Neuronal stem cell (in vitro differentiated cells): ENCODE results near the gene CDH2.

Source experiments
- DNase-seq: peaks from one replicate; pipeline ENCODE4 v3.0.0-alpha.2; 2013; ENCODE audit warnings: low spot score
- H2AFZ ChIP-seq: one replicate; pipeline ENCODE4 v1.6.1; 2013; ENCODE audit warnings: mild to moderate bottlenecking, low read length, inconsistent platforms
- H2AK5ac ChIP-seq: 2 replicates; pipeline ENCODE4 v1.6.1; 2013; ENCODE audit warnings: low read depth, mild to moderate bottlenecking, inconsistent platforms, low read length, moderate library complexity, mixed read lengths
- H2BK120ac ChIP-seq: 2 replicates; pipeline ENCODE4 v1.6.1; 2013; ENCODE audit warnings: low read depth, mild to moderate bottlenecking, inconsistent platforms, low read length, moderate library complexity, mixed read lengths
- H2BK12ac ChIP-seq: one replicate; pipeline ENCODE4 v1.6.1; 2013; ENCODE audit warnings: low read length, inconsistent platforms
- H2BK15ac ChIP-seq: 2 replicates; pipeline ENCODE4 v1.6.1; 2013; ENCODE audit warnings: mild to moderate bottlenecking, low read length, inconsistent platforms, mixed read lengths
- H2BK5ac ChIP-seq: one replicate; pipeline ENCODE4 v1.6.1; 2013; ENCODE audit warnings: inconsistent platforms, mild to moderate bottlenecking, low read length, moderate library complexity
- H3K14ac ChIP-seq: one replicate; pipeline ENCODE4 v1.6.1; 2013; ENCODE audit warnings: low read length, inconsistent platforms
- H3K18ac ChIP-seq: 2 replicates; pipeline ENCODE4 v1.6.1; 2013; ENCODE audit warnings: low read length, inconsistent platforms
- H3K23ac ChIP-seq: 2 replicates; pipeline ENCODE4 v1.6.1; 2013; ENCODE audit warnings: low read depth, mild to moderate bottlenecking, mixed read lengths, low read length, inconsistent platforms; ENCODE audit not compliant: poor library complexity
- H3K27ac ChIP-seq: replicated peaks from 3 replicates; pipeline ENCODE4 v1.5.1; 2013; ENCODE audit warnings: low read length, inconsistent platforms
- H3K27me3 ChIP-seq, 3 experiments: 2 replicates each; pipeline ENCODE4 v1.6.1; 2013; ENCODE audit warnings: low read length in 3 of 3, mild to moderate bottlenecking in 2 of 3, inconsistent platforms in 1 of 3, low read depth in 1 of 3, mixed read lengths in 1 of 3, moderate library complexity in 1 of 3; ENCODE audit not compliant: control insufficient read depth in 3 of 3, insufficient read depth in 3 of 3
- H3K36me3 ChIP-seq, 2 donors: replicated peaks in 1 of 2; 2 replicates each; pipeline ENCODE4 v1.6.1; 2013; ENCODE audit warnings: low read length in 2 of 2; ENCODE audit not compliant: control insufficient read depth in 2 of 2, insufficient read depth in 2 of 2
- H3K4ac ChIP-seq: 2 replicates; pipeline ENCODE4 v1.6.1; 2013; ENCODE audit warnings: inconsistent platforms, mild to moderate bottlenecking, low read length, moderate library complexity
- H3K4me1 ChIP-seq, 2 donors: 1 replicate in 1 of 2; 2 replicates in 1 of 2; pipeline ENCODE4 v1.6.1; 2013; ENCODE audit warnings: low read length in 2 of 2, low read depth in 1 of 2; ENCODE audit not compliant: control insufficient read depth in 2 of 2, insufficient read depth in 1 of 2
- H3K4me2 ChIP-seq: one replicate; pipeline ENCODE4 v1.6.1; 2013; ENCODE audit warnings: mild to moderate bottlenecking, low read length, inconsistent platforms; ENCODE audit not compliant: insufficient read depth, poor library complexity, severe bottlenecking
- H3K4me3 ChIP-seq, 2 donors: 2 replicates each; pipeline ENCODE4 v1.5.1; 2013; ENCODE audit warnings: low read length in 2 of 2, mild to moderate bottlenecking in 2 of 2, inconsistent platforms in 1 of 2, moderate library complexity in 1 of 2
- H3K79me1 ChIP-seq: one replicate; pipeline ENCODE4 v1.6.1; 2013; ENCODE audit warnings: low read depth, mild to moderate bottlenecking, inconsistent platforms, low read length, moderate library complexity
- H3K9ac ChIP-seq: one replicate; pipeline ENCODE4 v1.6.1; 2013; ENCODE audit warnings: mild to moderate bottlenecking, low read depth, low read length, inconsistent platforms; ENCODE audit not compliant: poor library complexity
- H3K9me3 ChIP-seq, 2 donors: replicated peaks in 1 of 2; 2 replicates each; pipeline versions ENCODE3 to v1.6.1; 2013; ENCODE audit warnings: low read length in 2 of 2, mild to moderate bottlenecking in 2 of 2, inconsistent platforms in 1 of 2, low read depth in 1 of 2, mixed read lengths in 1 of 2, moderate library complexity in 1 of 2; ENCODE audit not compliant: control insufficient read depth in 2 of 2, insufficient read depth in 1 of 2
- H4K8ac ChIP-seq: one replicate; pipeline ENCODE4 v1.6.1; 2013; ENCODE audit warnings: low read depth, mild to moderate bottlenecking, inconsistent platforms, low read length, moderate library complexity
- H4K91ac ChIP-seq: one replicate; pipeline ENCODE4 v1.6.1; 2013; ENCODE audit warnings: low read length, low read depth, mild to moderate bottlenecking, inconsistent platforms; ENCODE audit not compliant: poor library complexity
- WGBS, 2 donors: extraction: QIAGEN DNeasy Blood & Tissue Kit; methylation state at CpG; one replicate each; pipeline ENCODE4 v1.1.7; 2013; ENCODE audit warnings: missing lambda C conversion rate in 2 of 2, mixed read lengths in 1 of 2; ENCODE audit not compliant: insufficient read length in 2 of 2, insufficient replicate concordance in 1 of 2; ENCODE audit errors: extremely low coverage in 2 of 2; 5-methylcytosine and 5-hydroxymethylcytosine counted together

The CDH2 gene

DNA sequence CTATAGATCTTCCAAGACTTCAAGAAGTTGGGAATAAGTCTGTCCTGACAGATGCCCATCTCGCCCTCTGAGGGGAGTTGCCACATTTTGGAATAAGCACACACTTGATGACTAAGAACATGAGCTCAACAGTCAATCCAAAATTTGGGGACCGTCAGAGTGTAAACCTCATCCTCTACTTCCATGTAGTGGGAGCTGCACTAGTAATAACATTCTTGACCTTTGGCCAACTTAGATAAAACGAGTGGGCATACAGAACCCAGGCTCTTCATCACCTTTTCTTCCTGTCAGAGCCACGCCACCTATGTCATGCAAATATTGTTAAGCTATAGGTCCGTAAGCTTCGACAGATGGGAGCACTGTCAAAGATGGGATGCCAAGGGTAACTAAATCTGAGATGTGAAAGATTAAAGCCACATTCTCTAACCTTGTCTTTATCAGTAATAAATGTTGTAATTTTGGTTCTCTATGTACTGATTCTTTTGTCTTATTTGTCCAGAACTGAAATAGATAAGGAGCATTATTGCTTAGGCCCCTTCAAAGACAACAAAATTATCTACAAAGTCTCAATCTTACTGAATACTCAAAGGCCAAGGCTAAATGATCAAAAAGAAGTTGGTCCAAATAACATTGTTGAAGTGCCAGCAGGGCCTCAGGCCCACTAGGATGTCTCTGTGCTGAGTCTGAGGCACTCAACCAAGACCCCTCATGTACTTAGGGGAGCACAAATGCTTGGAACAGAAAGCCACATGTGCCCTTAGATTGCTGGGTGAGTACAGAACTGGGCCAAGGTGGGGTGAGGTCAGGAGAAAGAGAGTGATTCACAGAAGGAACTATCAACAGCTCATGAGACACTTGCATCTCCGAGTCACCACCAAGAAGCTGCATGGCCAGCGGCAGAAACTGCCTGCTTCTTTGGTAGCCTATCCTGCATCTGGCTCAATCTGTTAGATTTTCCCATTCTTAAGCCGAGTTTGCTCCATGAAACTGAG is 15.0 kb downstream of the CDH2 start:
- Histone ChIP-seq H3K4me2 (no peak overlapping the region), H3K4ac (no peak overlapping the region), H3K4me1 (peaks cover 0 to 21% of the 10 kb centered on the region in 2 donors), H3K9ac (no peak overlapping the region), H2AFZ (no peak overlapping the region), H2BK5ac (no peak overlapping the region), H2BK12ac (no peak overlapping the region), H2AK5ac (no peak overlapping the region), H3K27ac (no peak overlapping the region), H3K27me3 (no peaks in the 10 kb centered on the region), H3K18ac (no peak overlapping the region), H3K23ac (no peak overlapping the region), H4K8ac (no peak overlapping the region), H3K36me3 (peaks cover 4 to 85% of the 10 kb centered on the region in 2 donors), H3K14ac (no peak overlapping the region), H4K91ac (no peak overlapping the region), H3K4me3 (no peak overlapping the region), H2BK15ac (no peak overlapping the region), H3K9me3 (no peaks in the 10 kb centered on the region), H2BK120ac (no peak overlapping the region), H3K79me1 (peaks cover 9% of the 10 kb centered on the region)
- no peak for DNase-seq
- WGBS, 2 donors, result no CpG with 5 or more reads among the region's 9 CpGs

DNA sequence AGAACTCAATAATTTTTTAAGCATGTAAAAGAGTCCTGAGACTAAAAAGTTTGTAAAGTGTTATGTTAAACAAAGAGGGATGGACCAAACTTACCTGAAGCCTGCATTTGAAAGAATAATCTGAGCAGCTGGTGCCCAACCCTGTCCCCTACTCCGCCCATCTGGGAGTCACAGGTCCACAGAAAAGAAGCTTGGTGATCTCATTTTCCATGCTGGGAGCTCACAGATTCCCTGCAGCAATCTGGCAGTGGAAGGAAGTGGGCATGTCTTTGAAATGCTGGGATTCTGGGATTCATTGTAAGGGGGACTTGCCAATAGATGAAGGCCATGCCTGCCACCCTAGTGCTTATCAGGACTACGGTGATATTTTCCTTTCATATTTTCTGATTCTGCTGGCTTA is 17.9 kb downstream of the CDH2 start:
- Histone ChIP-seq H3K36me3 (peaks cover 5 to 87% of the 10 kb centered on the region in 2 donors), H3K79me1 (peaks cover 9% of the 10 kb centered on the region), H3K14ac (no peak overlapping the region), H3K4me1 (peaks cover 3 to 27% of the 10 kb centered on the region in 2 donors), H2BK15ac (no peak overlapping the region), H4K91ac (no peak overlapping the region), H2AK5ac (no peak overlapping the region), H2AFZ (no peak overlapping the region), H3K27ac (no peak overlapping the region), H3K18ac (no peak overlapping the region), H3K4me2 (no peak overlapping the region), H4K8ac (no peak overlapping the region), H2BK12ac (no peak overlapping the region), H3K4me3 (no peak overlapping the region), H3K4ac (no peak overlapping the region), H3K9ac (no peak overlapping the region), H2BK5ac (no peak overlapping the region), H3K9me3 (no peaks in the 10 kb centered on the region), H2BK120ac (no peak overlapping the region), H3K27me3 (no peaks in the 10 kb centered on the region), H3K23ac (no peak overlapping the region)
- WGBS, 2 donors, result no CpG with 5 or more reads among the region's 2 CpGs
- no peak for DNase-seq

DNA sequence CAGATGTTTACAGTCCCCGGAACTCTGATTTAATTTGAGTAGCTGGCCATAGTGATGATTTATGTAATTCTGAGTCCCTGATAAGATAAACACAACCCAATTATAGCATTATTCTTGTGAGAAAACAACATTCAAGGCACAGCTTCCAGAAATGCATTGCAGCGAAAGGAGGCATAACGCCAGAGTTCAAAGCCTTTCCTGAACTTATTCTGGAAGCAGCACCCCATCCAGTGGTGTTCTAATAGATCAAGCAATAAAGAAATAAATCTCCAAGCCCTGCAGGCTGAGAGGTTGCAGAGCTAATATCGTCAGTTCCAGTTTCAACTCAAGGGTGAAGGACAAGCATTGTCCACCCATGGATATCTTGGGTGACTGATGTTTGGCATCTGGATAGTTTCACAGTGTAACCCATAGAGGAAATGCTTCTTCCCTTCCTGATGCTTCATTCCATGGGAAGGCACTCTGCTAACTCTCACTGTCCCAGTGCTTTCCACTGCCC is 18.8 kb downstream of the CDH2 start:
- Histone ChIP-seq H3K9ac (no peak overlapping the region), H3K9me3 (no peaks in the 10 kb centered on the region), H3K27me3 (no peaks in the 10 kb centered on the region), H3K4me3 (no peak overlapping the region), H3K18ac (no peak overlapping the region), H2BK5ac (no peak overlapping the region), H3K79me1 (peaks cover 6% of the 10 kb centered on the region), H3K23ac (no peak overlapping the region), H2AK5ac (no peak overlapping the region), H3K4ac (no peak overlapping the region), H2BK120ac (no peak overlapping the region), H2BK12ac (no peak overlapping the region), H3K14ac (no peak overlapping the region), H3K4me2 (no peak overlapping the region), H3K4me1 (peaks cover 7 to 29% of the 10 kb centered on the region in 2 donors), H3K27ac (no peak overlapping the region), H2AFZ (no peak overlapping the region), H4K91ac (no peak overlapping the region), H2BK15ac (no peak overlapping the region), H4K8ac (no peak overlapping the region), H3K36me3 (peaks cover 5 to 81% of the 10 kb centered on the region in 2 donors)
- WGBS, 2 donors, result no CpG with 5 or more reads among the region's 4 CpGs
- DNase-seq, result no peak

DNA sequence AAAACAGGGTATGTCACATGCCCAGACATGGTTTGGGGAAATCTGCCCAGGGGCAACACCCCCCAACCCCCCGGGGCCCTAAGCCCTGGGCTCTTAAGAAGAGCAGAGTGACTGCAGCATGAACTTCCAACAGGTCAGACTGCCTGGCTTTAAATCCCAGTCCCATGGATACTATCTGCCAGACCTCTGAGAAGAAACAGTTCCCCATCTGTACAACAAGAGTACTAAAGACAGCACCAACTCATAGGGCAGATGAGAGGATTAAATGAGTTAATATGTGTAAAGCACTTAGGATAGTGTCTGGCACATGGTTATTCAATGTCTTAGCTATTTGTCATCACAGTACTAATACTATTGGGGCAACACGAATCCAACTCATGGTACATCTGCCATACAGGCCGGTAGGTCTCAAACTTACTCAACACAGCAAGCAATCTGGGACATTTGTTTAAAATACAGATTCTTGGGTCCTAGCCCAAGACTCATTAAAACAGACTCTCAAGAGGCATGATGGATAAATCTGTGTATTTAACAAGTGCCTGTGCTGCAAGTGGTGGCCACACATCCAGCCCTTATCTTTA is 23.4 kb downstream of the CDH2 start:
- Histone ChIP-seq H3K4me1 (peaks cover 19 to 30% of the 10 kb centered on the region in 2 donors), H3K4ac (no peak overlapping the region), H3K27me3 (no peaks in the 10 kb centered on the region), H3K23ac (no peak overlapping the region), H4K91ac (no peak overlapping the region), H4K8ac (no peak overlapping the region), H2BK15ac (no peak overlapping the region), H3K36me3 (peaks cover 5 to 62% of the 10 kb centered on the region in 2 donors), H2AK5ac (no peak overlapping the region), H3K79me1 (peaks cover 3% of the 10 kb centered on the region), H3K18ac (no peak overlapping the region), H3K9ac (no peak overlapping the region), H2BK5ac (no peak overlapping the region), H3K9me3 (no peaks in the 10 kb centered on the region), H3K4me3 (no peak overlapping the region), H3K27ac (no peak overlapping the region), H2BK120ac (no peak overlapping the region), H3K14ac (no peak overlapping the region), H2AFZ (no peak overlapping the region), H3K4me2 (no peak overlapping the region), H2BK12ac (no peak overlapping the region)
- WGBS, 2 donors, result no CpG with 5 or more reads among the region's 3 CpGs
- DNase-seq, result no peak
